Mucosa of gallbladder (tissue), 1 donor: Measurements from ENCODE around the gene NR1H2. TPM values are rescaled to one million over a fixed set of nuclear protein-coding genes. Genes with fewer than 3 reads are reported as not detected.

Experiments
- DNase-seq: peaks from one replicate; pipeline ENCODE4 v3.0.0-alpha.2; 2020; ENCODE audit warnings: low spot score
- total RNA-seq: library from RNA; stranded (reverse); gene quantifications from one replicate; pipeline ENCODE4 v1.2.1, GENCODE V29; 2021
- donor health status: DM: no; HTN: no; CAD: no.

NR1H2 gene
- total RNA-seq, 1 donor from 2014 or later = 92.3 TPM

GRCh38 chr19:50422397-50423278 lies 46.4 kb downstream of the NR1H2 start:
- DNase-seq = no peak

- no peak for DNase-seq
Measured at GRCh38 chr19:50423279-50424113, 47.2 kb downstream of the NR1H2 start.

GRCh38 chr19:50425581-50425980 lies 49.3 kb downstream of the NR1H2 start:
- DNase-seq = no peak

GRCh38 chr19:50427318-50427925 lies 51.2 kb downstream of the NR1H2 start:
- no peak for DNase-seq

- DNase-seq = peak; percentile 88
Measured at GRCh38 chr19:50427997-50428425, 51.8 kb downstream of the NR1H2 start.

GRCh38 chr19:50428772-50429463 lies 52.7 kb downstream of the NR1H2 start:
- DNase-seq = no peak

- no peak for DNase-seq
Measured at GRCh38 chr19:50430888-50431342, 54.7 kb downstream of the NR1H2 start.

- peak; percentile 87 for DNase-seq
Measured at GRCh38 chr19:50431343-50432220, 55.3 kb downstream of the NR1H2 start.

GRCh38 chr19:50432221-50433028 lies 56.2 kb downstream of the NR1H2 start, which contains the start of gene MYBPC2:
Gene MYBPC2, plus strand, starts transcription at chr19:50432892. Its CDS starts 62 bp downstream, at chr19:50432954.
- no peak for DNase-seq

Other genes starting within 250 kb of the NR1H2 start
- gene IZUMO2, start 213.2 kb upstream of the NR1H2 start, total RNA-seq = not detected
- gene MYH14, start 172.8 kb upstream of the NR1H2 start, total RNA-seq = 91.0 TPM
- 8.6 TPM for gene KCNC3, start 47.1 kb upstream of the NR1H2 start, total RNA-seq
- 8.1 TPM for gene NAPSA, start 10.8 kb upstream of the NR1H2 start, total RNA-seq
- gene POLD1, start 7.9 kb downstream of the NR1H2 start, total RNA-seq = 16.2 TPM
- gene SPIB, start 42.5 kb downstream of the NR1H2 start, total RNA-seq = 1.8 TPM
- gene MYBPC2, start 56.4 kb downstream of the NR1H2 start, total RNA-seq = not detected
- 182 TPM for gene EMC10, start 100.0 kb downstream of the NR1H2 start, total RNA-seq
- 5.0 TPM for gene GARIN5A, start 100.4 kb downstream of the NR1H2 start, total RNA-seq
- gene JOSD2, start 134.7 kb downstream of the NR1H2 start, total RNA-seq = 57.3 TPM
- not detected for gene ASPDH, start 137.5 kb downstream of the NR1H2 start, total RNA-seq
- 3.5 TPM for gene LRRC4B, start 192.0 kb downstream of the NR1H2 start, total RNA-seq